A172 (cell line): ENCODE results near the gene SLC6A11. TPM values are rescaled to one million over a fixed set of nuclear protein-coding genes. Genes with fewer than 3 reads are reported as not detected.
A peak's percentile ranks its signal among the peaks of the same experiment; 100 is the strongest.

ENCODE experiments used
- DNase-seq: peaks from one replicate; pipeline ENCODE4 v3.0.0-alpha.2; 2015; ENCODE audit warnings: low spot score
- total RNA-seq: library from RNA; depleted of rRNA; stranded (reverse); fragments of >200 nt; shearing (Covaris generic); gene quantifications from 2 replicates; pipeline ENCODE4 v1.2.3, GENCODE V29; 2014

Gene SLC6A11
- total RNA-seq, 1 experiment from 2014 or later, result not detected

- DNase-seq, result no peak
Observed at GRCh38 chr3:10929978-10930665, 114.1 kb downstream of the SLC6A11 start.

DNA sequence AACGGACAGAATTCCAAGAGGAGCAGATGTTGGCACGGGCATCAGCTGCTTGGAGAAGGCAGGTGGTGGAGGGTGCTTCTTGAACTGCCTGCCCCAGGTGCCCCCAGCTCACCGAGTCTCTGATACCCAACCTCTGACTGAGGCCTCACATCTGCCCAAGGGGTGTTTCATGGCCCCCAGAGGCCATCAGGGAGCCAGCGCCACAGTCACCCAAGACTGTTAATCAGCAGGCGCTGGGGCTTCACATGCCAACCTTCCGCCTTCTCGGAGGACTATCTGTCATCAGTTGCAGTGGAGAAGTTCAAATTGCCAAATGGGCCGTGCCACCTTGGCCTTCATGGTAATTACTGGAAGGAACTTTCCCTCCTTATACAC, 114.6 kb downstream of the SLC6A11 start:
- no peak for DNase-seq

DNA sequence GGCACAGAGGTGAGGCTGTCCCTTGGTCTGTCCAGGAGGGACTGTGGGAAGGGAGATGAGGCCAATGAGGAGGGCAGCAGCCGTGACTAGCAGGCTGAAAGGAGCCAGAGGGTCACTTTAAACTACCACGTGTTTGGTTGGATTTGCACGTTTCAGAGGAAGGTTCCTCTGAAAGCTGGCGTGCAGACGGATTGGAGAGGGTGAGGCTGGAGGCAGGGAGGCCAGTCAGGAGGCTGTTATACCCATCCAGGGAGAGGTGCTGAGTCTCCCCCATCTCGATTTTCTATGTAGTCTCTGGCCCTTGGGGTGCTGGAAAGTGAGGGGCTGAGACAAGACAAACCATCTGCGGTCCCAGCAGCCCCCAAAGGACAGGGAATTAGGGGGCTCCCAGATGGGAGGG, 116.6 kb downstream of the SLC6A11 start:
- DNase-seq, result no peak

GRCh38 chr3:10933021-10933420, 117.0 kb downstream of the SLC6A11 start:
- no peak for DNase-seq

- DNase-seq, result no peak
Observed at GRCh38 chr3:10933470-10933804, 117.4 kb downstream of the SLC6A11 start.

- DNase-seq, result peak; percentile 82
Observed at GRCh38 chr3:10933805-10934481, 117.9 kb downstream of the SLC6A11 start.

GRCh38 chr3:10935028-10935427, 119.0 kb downstream of the SLC6A11 start:
- no peak for DNase-seq

- DNase-seq, result no peak
Observed at GRCh38 chr3:10935846-10936631, 120.0 kb downstream of the SLC6A11 start.

DNA sequence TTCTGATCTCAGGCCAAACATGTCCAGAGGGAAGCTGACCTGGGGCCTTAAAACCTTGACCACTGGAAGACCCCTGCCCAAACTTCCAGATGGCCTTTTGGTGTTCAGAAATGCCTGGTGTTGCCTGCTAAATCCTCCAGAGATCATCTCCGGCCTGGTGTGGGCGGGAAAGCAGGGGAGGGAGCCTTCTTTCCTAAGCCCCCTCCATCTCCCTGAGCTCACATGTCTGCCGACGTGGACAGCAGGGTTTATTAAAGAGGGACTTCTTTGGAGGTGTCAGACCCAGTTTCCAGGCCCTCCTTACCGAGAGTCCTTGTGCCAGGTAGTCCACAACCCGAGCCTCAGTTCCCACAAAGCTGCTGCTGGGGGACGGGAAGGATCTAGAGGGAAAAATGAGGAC, 120.7 kb downstream of the SLC6A11 start:
- no peak for DNase-seq

DNA sequence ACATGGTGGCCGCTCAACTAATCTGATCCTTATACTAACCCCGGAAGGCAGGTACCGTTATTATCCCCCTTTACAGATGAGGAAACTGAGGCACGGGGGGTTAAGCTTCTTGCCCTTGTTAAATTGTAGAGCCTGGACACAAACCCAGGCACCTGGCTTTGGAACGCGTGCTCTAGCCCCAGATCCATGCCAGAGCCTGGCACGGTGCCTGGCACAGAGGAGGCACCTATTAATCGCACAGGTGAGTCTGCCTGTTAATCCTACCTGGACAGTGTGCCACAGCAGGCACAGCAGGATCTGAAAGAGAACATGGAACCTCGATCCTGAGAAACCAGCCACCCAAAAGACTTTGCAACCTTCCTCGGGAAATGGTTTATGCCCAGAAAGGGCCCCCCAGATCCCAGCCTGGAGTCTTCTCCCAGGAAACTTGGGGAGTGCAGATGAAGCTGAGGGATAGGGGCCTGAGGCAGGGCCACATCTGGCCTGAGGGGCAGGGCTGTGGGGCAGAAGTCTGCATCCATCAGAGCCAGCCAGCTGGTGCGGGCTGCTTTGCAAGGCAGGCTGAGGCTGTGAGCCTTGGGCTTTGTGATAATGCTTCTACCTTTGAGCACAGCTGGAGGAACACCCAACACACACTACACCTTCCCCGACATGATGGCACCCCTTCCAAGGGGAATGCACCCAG, 121.3 kb downstream of the SLC6A11 start:
- no peak for DNase-seq

DNA sequence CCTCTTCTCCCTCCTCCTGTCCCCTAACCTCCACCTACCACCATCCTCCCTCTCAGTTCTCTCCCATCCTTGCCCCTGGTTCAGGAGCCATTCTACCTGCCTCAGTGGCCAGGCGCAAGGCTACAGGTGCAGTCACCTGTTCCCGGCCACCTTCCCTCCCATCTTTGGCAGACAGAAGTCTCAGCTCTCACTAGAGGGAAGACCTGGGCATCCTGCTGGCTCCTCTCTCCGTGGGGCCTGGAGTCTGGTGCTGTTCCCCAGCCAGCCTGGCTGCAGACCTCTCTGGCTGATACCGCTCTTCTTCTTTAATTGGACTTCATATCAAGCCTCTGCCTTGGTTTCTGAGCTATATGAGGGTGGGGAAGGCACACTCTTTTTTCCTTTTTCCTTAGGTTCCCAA, 123.5 kb downstream of the SLC6A11 start:
- no peak for DNase-seq

DNA sequence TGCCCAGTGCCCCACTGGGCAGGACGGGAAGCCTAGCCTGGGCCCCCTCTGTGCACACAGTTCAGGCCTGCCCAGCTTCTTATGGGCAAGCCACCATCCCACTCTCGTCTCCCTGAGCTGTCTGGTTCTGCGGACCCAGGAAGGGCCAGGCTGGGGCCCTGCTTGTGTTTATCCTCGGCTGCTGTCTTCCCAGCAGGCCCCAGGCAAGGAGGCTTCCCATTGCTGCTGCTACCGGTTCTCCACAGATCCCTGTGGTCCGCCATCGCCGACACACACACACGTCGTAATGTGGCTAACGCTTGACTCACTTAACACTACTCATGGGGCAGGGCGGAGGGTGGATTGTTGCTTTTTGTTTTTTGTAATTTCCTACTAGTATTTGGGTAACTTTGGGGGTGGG, 124.1 kb downstream of the SLC6A11 start:
- DNase-seq, result no peak

GRCh38 chr3:10941972-10942371, 125.9 kb downstream of the SLC6A11 start:
- no peak for DNase-seq

- no peak for DNase-seq
Observed at GRCh38 chr3:10942690-10943205, 126.7 kb downstream of the SLC6A11 start.

DNA sequence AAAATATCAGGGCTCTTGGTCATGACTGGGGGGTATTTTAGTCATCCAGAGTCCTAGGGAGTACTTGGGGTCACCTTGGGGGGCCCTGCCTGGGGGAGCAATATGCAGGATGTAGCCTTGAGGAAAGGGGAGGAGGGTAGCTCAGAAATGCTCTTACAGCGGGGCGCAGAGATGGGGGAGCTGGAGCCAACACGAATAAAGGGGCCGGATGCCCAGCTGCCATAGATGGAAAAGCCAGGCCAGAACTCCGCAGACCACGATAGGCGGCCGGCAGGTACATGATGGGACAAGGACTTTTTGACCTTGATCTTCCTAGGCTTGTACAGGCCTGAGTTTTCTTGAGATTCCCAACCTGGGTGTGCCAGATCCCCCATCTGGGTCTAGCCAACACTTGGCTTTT, 128.8 kb downstream of the SLC6A11 start:
- DNase-seq, result no peak

DNA sequence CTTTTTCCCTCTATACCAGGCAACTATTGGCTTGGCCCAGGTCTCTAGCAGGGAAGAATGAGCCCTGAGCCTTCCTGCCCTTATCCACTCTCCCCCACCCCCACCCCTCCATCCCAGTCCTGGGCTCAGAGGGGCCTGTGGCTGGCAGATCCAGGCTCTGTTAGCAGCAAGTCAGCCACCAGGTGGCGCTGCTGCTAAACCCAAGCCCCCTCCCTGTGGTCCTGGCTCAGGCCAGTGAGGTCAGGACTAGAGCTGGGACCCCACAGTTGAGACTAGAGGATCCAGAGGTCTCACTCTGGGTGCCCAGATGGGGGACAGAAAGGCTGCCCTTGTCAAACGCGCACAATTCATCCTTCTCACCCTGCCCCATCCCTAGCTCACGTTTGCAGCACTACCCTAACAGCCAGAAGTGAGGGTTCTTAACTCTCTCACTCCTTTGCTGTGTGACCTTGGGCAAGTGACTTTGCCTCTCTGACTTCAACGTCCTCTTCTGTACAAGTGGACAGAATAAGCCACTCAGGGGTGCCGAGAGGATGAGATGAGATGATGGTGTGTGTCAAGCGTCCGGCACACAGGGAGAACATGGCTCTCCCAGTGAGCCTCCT, 129.8 kb downstream of the SLC6A11 start:
- peak; percentile 46 for DNase-seq

- DNase-seq, result no peak
Observed at GRCh38 chr3:10946526-10946925, 130.5 kb downstream of the SLC6A11 start.

DNA sequence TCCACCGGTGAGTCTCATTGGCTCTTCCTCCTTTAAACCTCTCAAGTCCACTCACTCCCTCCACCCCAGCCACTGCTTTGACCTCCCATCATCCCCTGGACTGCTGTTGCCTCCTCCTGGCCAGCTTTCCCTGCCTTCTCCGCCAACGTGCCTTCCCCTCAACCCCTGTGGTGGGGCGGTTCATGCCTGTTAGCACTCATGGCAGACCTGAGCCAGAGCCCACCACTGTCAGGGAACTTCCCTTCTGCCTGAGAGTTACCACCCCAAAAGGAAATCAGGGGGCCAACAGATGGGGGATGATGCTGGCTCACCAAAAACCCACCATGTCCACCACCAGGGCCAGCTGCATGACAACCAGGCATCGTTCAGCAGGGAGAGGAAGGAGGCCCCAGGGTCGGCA, 132.3 kb downstream of the SLC6A11 start:
- DNase-seq, result no peak

DNA sequence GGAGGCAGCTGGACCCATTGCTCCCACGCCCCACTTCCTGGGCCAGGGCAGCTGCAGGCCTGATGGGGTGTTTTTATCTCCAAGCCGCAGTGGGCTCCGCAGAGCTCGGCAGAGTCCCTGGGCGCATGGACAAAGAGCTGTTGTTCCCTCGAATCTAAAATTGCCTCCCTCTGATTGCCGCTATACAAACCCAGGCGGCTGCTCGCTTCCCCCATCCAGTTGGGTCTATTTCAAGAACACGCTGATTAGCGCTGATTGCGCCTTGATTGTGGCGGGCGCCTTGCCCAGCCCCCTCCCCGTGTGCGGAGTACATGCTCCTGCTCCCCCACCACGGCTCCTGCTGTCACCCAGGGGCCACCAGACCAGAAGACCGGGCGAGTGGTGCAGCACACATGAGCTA, 133.2 kb downstream of the SLC6A11 start:
- no peak for DNase-seq

- DNase-seq, result peak; percentile 41
Observed at GRCh38 chr3:10950476-10951294, 134.7 kb downstream of the SLC6A11 start.
